H1 (cell line): ENCODE results near the gene ACTG1. TPM values are rescaled to one million over a fixed set of nuclear protein-coding genes. Genes with fewer than 3 reads are reported as not detected.

Experiments used
- CTCF ChIA-PET: fragments of 300-600 bp; sonication (Branson Sonifier 250); formaldehyde crosslinking; loops from one replicate; lab custom pipeline; 2021; ENCODE audit not compliant: partially characterized antibody; lab: Charles Lee
- POLR2A ChIA-PET: fragments of 300-600 bp; sonication (Branson Sonifier 250); formaldehyde crosslinking; loops from one replicate; lab custom pipeline; 2021; ENCODE audit warnings: inconsistent platforms; ENCODE audit not compliant: partially characterized antibody; lab: Charles Lee
- DNase-seq, 2 experiments: peaks; one replicate each; pipeline versions ENCODE4 v3.0.0 to v3.0.0-alpha.2; 2010 to 2022; ENCODE audit warnings: low spot score in 2 of 2, low read depth in 1 of 2, mixed read lengths in 1 of 2
- FAIRE-seq: peaks from 2 replicates; lab custom pipeline; 2011; peaks lifted over from hg19 to GRCh38; lab: Jason Lieb, UNC
- H2AFZ ChIP-seq: 2 replicates; pipeline ENCODE4 v1.8.1; 2012; ENCODE audit warnings: low read length, inconsistent platforms
- H2AK5ac ChIP-seq: 2 replicates; pipeline ENCODE4 v1.6.1; 2013; ENCODE audit warnings: low read depth, low read length
- H2BK120ac ChIP-seq: replicated peaks from 2 replicates; pipeline ENCODE3; 2013; ENCODE audit warnings: low read depth, low read length, inconsistent platforms
- H2BK12ac ChIP-seq: 2 replicates; pipeline ENCODE4 v1.6.1; 2013; ENCODE audit warnings: low read depth, low read length
- H2BK15ac ChIP-seq: 2 replicates; pipeline ENCODE4 v1.6.1; 2013; ENCODE audit warnings: low read length
- H2BK20ac ChIP-seq: 2 replicates; pipeline ENCODE4 v1.6.1; 2013; ENCODE audit warnings: low read length
- H2BK5ac ChIP-seq: 2 replicates; pipeline ENCODE4 v1.6.1; 2013; ENCODE audit warnings: low read depth, low read length
- H3K14ac ChIP-seq: 2 replicates; pipeline ENCODE4 v1.6.1; 2013; ENCODE audit warnings: inconsistent platforms; ENCODE audit not compliant: insufficient read length
- H3K18ac ChIP-seq: 2 replicates; pipeline ENCODE4 v1.6.1; 2013; ENCODE audit warnings: low read length; ENCODE audit errors: extremely low read depth
- H3K23ac ChIP-seq: 2 replicates; pipeline ENCODE4 v1.6.1; 2013; ENCODE audit warnings: inconsistent platforms; ENCODE audit not compliant: insufficient read length
- H3K23me2 ChIP-seq: 2 replicates; pipeline ENCODE4 v1.6.1; 2013; ENCODE audit warnings: low read depth, low read length
- H3K27ac ChIP-seq: 2 replicates; pipeline ENCODE4 v1.6.1; 2011; ENCODE audit warnings: low read depth, low read length, inconsistent platforms
- H3K27me3 ChIP-seq, 4 experiments: replicated peaks in 1 of 4; 1 replicate in 1 of 4; 2 replicates in 3 of 4; pipeline versions ENCODE4 v1.6.1 to v1.8.1; 2011 to 2013; ENCODE audit warnings: low read length in 3 of 4, mild to moderate bottlenecking in 3 of 4, inconsistent platforms in 2 of 4, mixed read lengths in 2 of 4, moderate library complexity in 1 of 4; ENCODE audit not compliant: control insufficient read depth in 3 of 4, insufficient read depth in 3 of 4; ENCODE audit errors: extremely low read depth in 1 of 4
- H3K36me3 ChIP-seq, 4 experiments: 2 replicates each; pipeline versions ENCODE4 v1.6.1 to v1.8.1; 2011 to 2013; ENCODE audit warnings: mild to moderate bottlenecking in 4 of 4, low read length in 3 of 4, moderate library complexity in 2 of 4, control low read depth in 1 of 4, inconsistent platforms in 1 of 4; ENCODE audit not compliant: insufficient read depth in 4 of 4, control insufficient read depth in 2 of 4
- H3K4ac ChIP-seq: replicated peaks from 2 replicates; pipeline ENCODE3; 2013; ENCODE audit warnings: low read length, low read depth, mixed read lengths, inconsistent platforms; ENCODE audit not compliant: insufficient read length
- H3K4me1 ChIP-seq, 4 experiments: replicated peaks in 1 of 4; 1 replicate in 1 of 4; 2 replicates in 3 of 4; pipeline versions ENCODE4 v1.6.1 to v1.8.1; 2011 to 2013; ENCODE audit warnings: low read length in 3 of 4, inconsistent platforms in 2 of 4, mixed read lengths in 1 of 4; ENCODE audit not compliant: insufficient read depth in 4 of 4, control insufficient read depth in 3 of 4
- H3K4me2 ChIP-seq, 2 experiments: 2 replicates each; pipeline versions ENCODE4 v1.6.1 to v1.8.1; 2011 to 2013; ENCODE audit warnings: low read depth in 2 of 2, low read length in 2 of 2, control low read depth in 1 of 2, inconsistent platforms in 1 of 2, mild to moderate bottlenecking in 1 of 2; ENCODE audit not compliant: insufficient read depth in 1 of 2
- H3K4me3 ChIP-seq, 4 experiments: fragments of 200-600, 300-600 bp in 1 of 4; sonication (generic), shearing (Covaris generic), sonication (Bioruptor Twin) in 1 of 4; 2 replicates each; pipeline versions ENCODE4 v1.5.1 to v1.8.1; 2011 to 2016; ENCODE audit warnings: low read length in 4 of 4, low read depth in 3 of 4, control low read depth in 2 of 4, inconsistent platforms in 2 of 4, mild to moderate bottlenecking in 2 of 4, mixed read lengths in 1 of 4, moderate library complexity in 1 of 4; ENCODE audit not compliant: insufficient read depth in 2 of 4; ENCODE audit errors: extremely low read depth in 1 of 4
- H3K56ac ChIP-seq: replicated peaks from 2 replicates; pipeline ENCODE3; 2013; ENCODE audit warnings: low read depth, mild to moderate bottlenecking, mixed read lengths, low read length, inconsistent platforms; ENCODE audit not compliant: insufficient read length
- H3K79me1 ChIP-seq: 2 replicates; pipeline ENCODE4 v1.6.1; 2013; ENCODE audit warnings: low read depth, low read length, control low read depth
- H3K79me2 ChIP-seq, 2 experiments: 2 replicates each; pipeline versions ENCODE4 v1.6.1 to v1.8.1; 2012 to 2013; ENCODE audit warnings: low read length in 2 of 2, mild to moderate bottlenecking in 2 of 2, inconsistent platforms in 1 of 2; ENCODE audit not compliant: insufficient read depth in 2 of 2, control insufficient read depth in 1 of 2
- H3K9ac ChIP-seq, 4 experiments: replicated peaks in 1 of 4; 1 replicate in 1 of 4; 2 replicates in 3 of 4; pipeline versions ENCODE4 v1.6.1 to v1.8.1; 2011 to 2013; ENCODE audit warnings: low read depth in 3 of 4, low read length in 3 of 4, control low read depth in 2 of 4, mild to moderate bottlenecking in 2 of 4, moderate library complexity in 2 of 4, inconsistent platforms in 1 of 4; ENCODE audit errors: extremely low read depth in 1 of 4
- H3K9me3 ChIP-seq, 2 experiments: 2 replicates each; pipeline versions ENCODE4 v1.6.1 to v1.8.1; 2012 to 2013; ENCODE audit warnings: mild to moderate bottlenecking in 2 of 2, moderate library complexity in 2 of 2, control low read depth in 1 of 2, inconsistent platforms in 1 of 2, low read depth in 1 of 2, low read length in 1 of 2, mixed read lengths in 1 of 2; ENCODE audit not compliant: insufficient read depth in 2 of 2
- H4K20me1 ChIP-seq, 2 experiments: replicated peaks in 1 of 2; 2 replicates each; pipeline versions ENCODE3 to v1.8.1; 2011 to 2013; ENCODE audit warnings: inconsistent platforms in 2 of 2, low read length in 2 of 2, mild to moderate bottlenecking in 1 of 2; ENCODE audit not compliant: insufficient read depth in 2 of 2, control insufficient read depth in 1 of 2
- H4K5ac ChIP-seq: 2 replicates; pipeline ENCODE4 v1.6.1; 2013; ENCODE audit warnings: low read length, low read depth, mixed read lengths, inconsistent platforms; ENCODE audit not compliant: insufficient read length
- H4K8ac ChIP-seq: 2 replicates; pipeline ENCODE4 v1.8.0; 2013; ENCODE audit warnings: mild to moderate bottlenecking, moderate library complexity, low read length, inconsistent platforms; ENCODE audit not compliant: insufficient read depth; ENCODE audit errors: extremely low read depth
- H4K91ac ChIP-seq: replicated peaks from 2 replicates; pipeline ENCODE3; 2013; ENCODE audit warnings: low read length, mixed read lengths, inconsistent platforms; ENCODE audit not compliant: insufficient read length
- ASH2L ChIP-seq: fragments of 200-600, 300-600 bp; sonication (generic); IDR thresholded peaks from one replicate; pipeline ENCODE4 v1.7.1; 2017; ENCODE audit warnings: low read length
- EGR1 ChIP-seq: IDR thresholded peaks from 2 replicates; pipeline ENCODE4 v1.6.1; 2011; ENCODE audit warnings: low read depth, low read length, borderline replicate concordance
- EZH2 ChIP-seq: fragments of 200-600 bp; sonication (generic); IDR thresholded peaks from 2 replicates; pipeline ENCODE4 v1.7.1; 2012; ENCODE audit warnings: low read depth, mild to moderate bottlenecking, moderate library complexity, low read length, inconsistent platforms; ENCODE audit not compliant: severe bottlenecking
- GTF2F1 ChIP-seq: IDR thresholded peaks from 2 replicates; pipeline ENCODE4 v1.6.1; 2012; ENCODE audit warnings: low read depth, low read length, improper control_type of control experiment, borderline replicate concordance
- RBBP5 ChIP-seq: IDR thresholded peaks from 2 replicates; pipeline ENCODE4 v1.7.1; 2012; ENCODE audit warnings: low read depth, mild to moderate bottlenecking, inconsistent platforms, low read length, moderate library complexity, borderline replicate concordance
- SIN3A ChIP-seq, 2 experiments: IDR thresholded peaks in 1 of 2; conservative IDR thresholded peaks in 1 of 2; 2 replicates each; pipeline ENCODE4 v1.6.1; 2011 to 2012; ENCODE audit warnings: low read length in 2 of 2, improper control_type of control experiment in 1 of 2, low read depth in 1 of 2, mild to moderate bottlenecking in 1 of 2
- whole genome bisulfite sequencing, 2 experiments: shearing (Covaris generic) in 1 of 2; methylation state at CpG; one replicate each; pipeline versions ENCODE4 v1.1.6 to v1.1.7; 2013 to 2015; ENCODE audit warnings: low lambda C conversion rate in 2 of 2, mixed read lengths in 2 of 2, inconsistent platforms in 1 of 2, low coverage in 1 of 2, missing lambda C conversion rate in 1 of 2; ENCODE audit not compliant: insufficient replicate concordance in 2 of 2, insufficient coverage in 1 of 2, insufficient read length in 1 of 2; ENCODE audit errors: extremely low coverage in 1 of 2, missing lambda C conversion rate in 1 of 2; 5-methylcytosine and 5-hydroxymethylcytosine counted together
- polyA plus RNA-seq, 7 experiments: library from polyadenylated mRNA; depleted of rRNA in 3 of 7; stranded (reverse) in 5 of 7; unstranded in 2 of 7; fragments of >200 nt in 5 of 7; fragments of 200-250 nt in 2 of 7; gene quantifications; 1 replicate in 5 of 7; 2 replicates in 1 of 7; 4 replicates in 1 of 7; pipeline versions ENCODE4 v1.2.1 to v1.2.3, GENCODE V29; 2011 to 2013; ENCODE audit warnings: missing spikeins in 2 of 7, mixed read lengths in 2 of 7
- total RNA-seq: library from RNA; stranded (reverse); fragmentation: NEBNext Ultra II Directional; extraction: Animal tissue kit (Norgen Biotek cat#: 25700); gene quantifications from 2 replicates; pipeline ENCODE4 v1.2.1, GENCODE V29; 2021
- TF ChIP-seq, protein P1 (sequence below): IDR thresholded peaks from 2 replicates; pipeline ENCODE4 v1.6.1; 2011; ENCODE audit warnings: low read depth, mild to moderate bottlenecking, low read length; ENCODE audit not compliant: insufficient read depth

ACTG1 gene
- total and polyA plus RNA-seq, 2 of the 8 experiments (the other 6 are each of a cell fraction or from before 2014, with no cell fraction given) = 3,535 to 5,010 TPM

DNA sequence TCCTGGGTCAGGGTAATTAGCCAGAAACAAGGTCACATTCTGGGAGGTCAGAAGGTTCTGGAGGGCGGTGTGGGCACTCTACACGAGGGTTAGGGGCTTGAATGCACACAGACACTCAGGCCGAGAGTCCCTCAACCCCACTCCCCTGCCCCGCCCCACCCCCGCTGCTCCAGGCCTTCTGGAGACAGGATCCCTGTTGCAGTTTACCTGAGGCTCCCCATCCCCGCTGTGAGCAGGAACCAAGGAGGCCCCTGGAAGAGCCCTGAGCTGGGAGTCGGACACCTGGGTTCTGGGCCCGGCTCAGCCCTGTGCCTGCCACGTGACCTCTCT lies 4.4 kb upstream of the ACTG1 start:
- Histone ChIP-seq H3K4me1 (peaks cover 0 to 46% (median 25%) of the 10 kb centered on the region in 4 experiments; a peak in 6 of 7 replicates), H3K4ac (peak overlapping the region; percentile 38), H4K5ac (no peak overlapping the region), H3K9ac (no peak overlapping the region), H2AFZ (no peak overlapping the region), H3K27ac (no peak overlapping the region), H2AK5ac (no peak overlapping the region; the same call in 1 of the 2 replicates), H2BK5ac (no peak overlapping the region), H3K23ac (no peak overlapping the region), H3K79me1 (0 out of 2 replicates have a peak, but pooled peaks cover 5% of the 10 kb centered on the region), H3K18ac (no peak overlapping the region), H3K4me3 (no peak overlapping the region), H3K14ac (no peak overlapping the region), H2BK20ac (no peak overlapping the region), H3K9me3 (no peaks in the 10 kb centered on the region), H2BK15ac (no peak overlapping the region), H3K36me3 (peaks cover 0 to 2% (median under 1%) of the 10 kb centered on the region in 4 experiments; a peak in 3 of 8 replicates), H3K23me2 (peaks cover 21% of the 10 kb centered on the region; the same call in 1 of the 2 replicates), H3K27me3 (peaks cover 0 to 37% (median 22%) of the 10 kb centered on the region in 4 experiments; a peak in 5 of 7 replicates), H3K56ac (no peak overlapping the region), H4K20me1 (peaks cover 2 to 10% of the 10 kb centered on the region in 2 experiments), H2BK120ac (no peak overlapping the region), H3K79me2 (peaks cover 5 to 19% of the 10 kb centered on the region in 2 experiments), H3K4me2 (no peak overlapping the region; a peak in 1 of 4 replicates), H4K91ac (no peak overlapping the region), H4K8ac (no peak overlapping the region), H2BK12ac (no peak overlapping the region)
- FAIRE-seq (no peak), DNase-seq (no peak)
- WGBS, 2 experiments = 77% methylated on average over 8 of the region's 9 CpGs; no CpG with 5 or more reads in 1 of the 2 experiments
- ChIA-PET POLR2A (interaction anchor here (2.6 to 30.5 kb wide), 3 partner anchors 12 to 21 kb away, joined by 10 to 1004 read pairs (median 125); partner anchors contain the start of genes ACTG1 and FSCN2), CTCF (interaction anchor here (0.6 to 5.2 kb wide), 5 partner anchors 11 to 214 kb away, joined by 3 to 33 read pairs (median 5); partner anchors contain the start of gene FSCN2)
- TF ChIP-seq EGR1 = no peak
- TF ChIP-seq ASH2L = no peak
- no peak for TF ChIP-seq SIN3A (conservative IDR thresholded peaks at IDR 0.05 in 1 of 2, IDR thresholded peaks at IDR 0.05 in 1 of 2; ENCODE audit: low read depth in 1 of 2, low read length in 2 of 2)
- TF ChIP-seq, protein P1, sequence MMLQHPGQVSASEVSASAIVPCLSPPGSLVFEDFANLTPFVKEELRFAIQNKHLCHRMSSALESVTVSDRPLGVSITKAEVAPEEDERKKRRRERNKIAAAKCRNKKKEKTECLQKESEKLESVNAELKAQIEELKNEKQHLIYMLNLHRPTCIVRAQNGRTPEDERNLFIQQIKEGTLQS = no peak
- TF ChIP-seq EZH2 = no peak
- no peak for TF ChIP-seq GTF2F1
- no peak for TF ChIP-seq RBBP5
